ENCODE results near the gene IQSEC1. TPM values are rescaled to one million over a fixed set of nuclear protein-coding genes. Genes with fewer than 3 reads are reported as not detected.

The IQSEC1 gene
- total and polyA plus RNA-seq, 9 of the 15 experiments (the other 6 are each of a cell fraction or from before 2014, with no cell fraction given), result 0.56 to 39.0 (median 6.8) TPM

DNA sequence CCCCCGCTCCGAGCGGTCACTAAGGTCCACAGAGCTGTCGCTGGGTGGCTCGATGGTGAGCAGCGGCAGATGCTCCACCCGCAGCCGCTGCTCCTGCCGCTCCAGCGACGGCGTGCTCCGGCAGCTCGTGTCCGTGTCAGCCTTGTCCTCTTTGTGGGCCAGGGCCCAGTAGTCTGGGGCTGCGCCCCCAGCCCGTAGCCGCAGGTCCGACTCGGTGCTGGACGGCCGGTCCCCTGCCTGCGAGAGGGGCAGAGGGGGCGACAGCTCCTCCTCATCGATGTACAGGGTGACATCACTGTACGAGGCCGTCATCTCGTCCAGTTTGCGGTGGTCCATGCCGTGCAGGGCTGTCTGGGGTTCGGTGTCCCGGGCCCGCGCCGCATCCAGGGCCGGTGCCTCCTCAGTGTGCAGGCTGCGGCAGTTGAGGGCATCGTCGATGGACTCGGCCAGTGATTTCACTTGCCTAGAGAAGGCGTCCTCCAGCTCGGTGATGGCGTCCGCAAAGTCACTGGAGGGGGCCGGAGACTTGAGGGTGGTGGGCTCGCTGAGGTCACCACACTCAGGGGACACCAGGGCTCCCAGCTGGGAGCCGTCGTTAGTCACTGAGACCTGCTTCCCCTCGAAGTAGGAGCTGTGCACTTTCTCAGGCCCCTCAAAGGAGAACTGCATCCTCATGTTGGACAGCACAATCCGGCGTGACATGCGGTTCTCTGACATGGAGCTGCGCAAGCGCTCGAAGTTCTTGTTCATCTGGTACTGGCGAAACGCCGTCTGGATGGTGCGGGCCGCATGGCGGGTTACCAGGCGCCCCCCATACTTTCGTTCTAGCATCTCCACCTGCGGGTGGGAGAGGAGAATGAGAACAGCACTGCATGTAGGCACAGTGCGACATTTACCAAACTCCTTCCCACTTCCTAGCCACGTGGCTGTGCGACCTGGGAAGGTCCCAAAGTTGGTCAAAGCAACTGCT lies 137.1 kb downstream of the IQSEC1 start:
- Histone ChIP-seq H3K9me1 (ENCODE audit: control insufficient read depth, insufficient read depth, low read length) (peaks cover 3% of the 10 kb centered on the region), H2AFZ (ENCODE audit: low read depth, low read length) (no peak overlapping the region), H3K4me3 (no peak overlapping the region), H3K36me3 (ENCODE audit: control insufficient read depth, insufficient read depth, low read length) (peaks cover 87% of the 10 kb centered on the region), H3K4me1 (replicated peaks in 1 of 2; ENCODE audit: control insufficient read depth in 2 of 2, insufficient read depth in 2 of 2, low read length in 2 of 2) (peaks cover 0 to 48% of the 10 kb centered on the region in 2 experiments; a peak in 3 of 5 replicates), H3K79me2 (ENCODE audit: control insufficient read depth, insufficient read depth, low read length) (peaks cover 4% of the 10 kb centered on the region; the same call in 1 of the 3 replicates), H3K4me2 (ENCODE audit: insufficient read depth, low read length) (no peak overlapping the region), H3K27me3 (ENCODE audit: control insufficient read depth in 2 of 2, insufficient read depth in 2 of 2, low read length in 2 of 2) (no peaks in the 10 kb centered on the region), H3K9ac (ENCODE audit: insufficient read depth in 1 of 2, low read depth in 2 of 2, low read length in 2 of 2) (0 out of 4 replicates have a peak overlapping the region, but pooled peaks of 1 of the 2 experiments have one; percentile 19), H3K9me3 (replicated peaks; ENCODE audit: control insufficient read depth, insufficient read depth, low read depth, low read length) (no peaks in the 10 kb centered on the region), H4K20me1 (replicated peaks; ENCODE audit: control insufficient read depth, insufficient read depth, low read length) (peaks cover 10% of the 10 kb centered on the region), H3K27ac (ENCODE audit: extremely low read depth, low read depth, low read length) (no peak overlapping the region; the same call in 2 of the 3 replicates)
- FAIRE-seq (no peak), DNase-seq (ENCODE audit: extremely low read depth in 1 of 4, low spot score in 3 of 4) (no peak), ATAC-seq (no peak)
- BruUV-seq (replicated peaks), result no TSS peak
- in situ Hi-C loops (cut with MboI), result no loop called here
- TF ChIP-seq RBM25 (IDR thresholded peaks at IDR 0.05; ENCODE audit: low read depth, low read length, severe bottlenecking) (no peak), CBX3 (IDR thresholded peaks at IDR 0.05; ENCODE audit: borderline replicate concordance in 1 of 2, low read length in 2 of 2) (peak in 1 of 2 experiments; percentile 33; a peak in 1 of 3 replicates), ZNF253 (CRISPR knock-in tag; conservative IDR thresholded peaks at IDR 0.05) (no peak), SAFB (IDR thresholded peaks at IDR 0.05; ENCODE audit: borderline replicate concordance, low read depth, low read length) (no peak), RBM14 (IDR thresholded peaks at IDR 0.05; ENCODE audit: borderline replicate concordance, insufficient read depth, low read depth, low read length) (no peak)
- TF ChIP-seq, protein P1, sequence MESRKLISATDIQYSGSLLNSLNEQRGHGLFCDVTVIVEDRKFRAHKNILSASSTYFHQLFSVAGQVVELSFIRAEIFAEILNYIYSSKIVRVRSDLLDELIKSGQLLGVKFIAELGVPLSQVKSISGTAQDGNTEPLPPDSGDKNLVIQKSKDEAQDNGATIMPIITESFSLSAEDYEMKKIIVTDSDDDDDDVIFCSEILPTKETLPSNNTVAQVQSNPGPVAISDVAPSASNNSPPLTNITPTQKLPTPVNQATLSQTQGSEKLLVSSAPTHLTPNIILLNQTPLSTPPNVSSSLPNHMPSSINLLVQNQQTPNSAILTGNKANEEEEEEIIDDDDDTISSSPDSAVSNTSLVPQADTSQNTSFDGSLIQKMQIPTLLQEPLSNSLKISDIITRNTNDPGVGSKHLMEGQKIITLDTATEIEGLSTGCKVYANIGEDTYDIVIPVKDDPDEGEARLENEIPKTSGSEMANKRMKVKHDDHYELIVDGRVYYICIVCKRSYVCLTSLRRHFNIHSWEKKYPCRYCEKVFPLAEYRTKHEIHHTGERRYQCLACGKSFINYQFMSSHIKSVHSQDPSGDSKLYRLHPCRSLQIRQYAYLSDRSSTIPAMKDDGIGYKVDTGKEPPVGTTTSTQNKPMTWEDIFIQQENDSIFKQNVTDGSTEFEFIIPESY (CRISPR knock-in tag; IDR thresholded peaks at IDR 0.05), result peak; percentile 96
- TF ChIP-seq, protein P2, sequence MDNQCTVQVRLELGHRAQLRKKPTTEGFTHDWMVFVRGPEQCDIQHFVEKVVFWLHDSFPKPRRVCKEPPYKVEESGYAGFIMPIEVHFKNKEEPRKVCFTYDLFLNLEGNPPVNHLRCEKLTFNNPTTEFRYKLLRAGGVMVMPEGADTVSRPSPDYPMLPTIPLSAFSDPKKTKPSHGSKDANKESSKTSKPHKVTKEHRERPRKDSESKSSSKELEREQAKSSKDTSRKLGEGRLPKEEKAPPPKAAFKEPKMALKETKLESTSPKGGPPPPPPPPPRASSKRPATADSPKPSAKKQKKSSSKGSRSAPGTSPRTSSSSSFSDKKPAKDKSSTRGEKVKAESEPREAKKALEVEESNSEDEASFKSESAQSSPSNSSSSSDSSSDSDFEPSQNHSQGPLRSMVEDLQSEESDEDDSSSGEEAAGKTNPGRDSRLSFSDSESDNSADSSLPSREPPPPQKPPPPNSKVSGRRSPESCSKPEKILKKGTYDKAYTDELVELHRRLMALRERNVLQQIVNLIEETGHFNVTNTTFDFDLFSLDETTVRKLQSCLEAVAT (IDR thresholded peaks at IDR 0.05), result peak in 1 of 2 experiments; percentile 8; a peak in 1 of 4 replicates
- ChIA-PET POLR2A (interaction anchor here (0.7 to 1.6 kb wide), 3 partner anchors 10 to 17 kb away, joined by 3 to 4 read pairs (median 4); no protein-coding TSS in a partner anchor), CTCF (ENCODE audit: low intra/inter-chr PET ratio) (no interaction called here)
- intact Hi-C loops (cut with micrococcal nuclease), result no loop called here
- 96% methylated on average over 53 of the region's 67 CpGs for WGBS (ENCODE audit: insufficient coverage, low coverage, missing lambda C conversion rate)
